Left ventricle myocardium inferior (tissue), 1 donor: ENCODE results near the gene RASGRP4. TPM values are rescaled to one million over a fixed set of nuclear protein-coding genes. Genes with fewer than 3 reads are reported as not detected.
A peak's percentile ranks its signal among the peaks of the same experiment; 100 is the strongest.
"Not testable (repeated sequence)": the region's sequence is repeated elsewhere in the genome, so short reads cannot be mapped to it uniquely, and the experiment has no call there.

Experiments used
- DNase-seq: peaks from one replicate; pipeline ENCODE4 v3.0.0-alpha.2; 2020
- H3K27ac ChIP-seq: fragments of 200-600 bp; replicated peaks from 2 replicates; pipeline ENCODE4 v1.8.0; 2021
- H3K27me3 ChIP-seq: fragments of 200-600 bp; 2 replicates; pipeline ENCODE4 v1.8.0; 2021; ENCODE audit warnings: low read depth
- H3K36me3 ChIP-seq: fragments of 200-600 bp; 2 replicates; pipeline ENCODE4 v1.8.0; 2021
- H3K4me1 ChIP-seq: fragments of 200-600 bp; 2 replicates; pipeline ENCODE4 v1.8.0; 2021
- H3K4me3 ChIP-seq: fragments of 200-600 bp; 2 replicates; pipeline ENCODE4 v1.8.0; 2021; ENCODE audit warnings: mild to moderate bottlenecking, moderate library complexity
- H3K9me3 ChIP-seq: fragments of 200-600 bp; replicated peaks from 2 replicates; pipeline ENCODE4 v1.8.0; 2021
- intact Hi-C: fragments of 100-400 bp; cut with micrococcal nuclease; formaldehyde crosslinking; loops from one replicate; pipeline ENCODE4 v1.11.0; 2022
- total RNA-seq: library from RNA; stranded (reverse); fragmentation: NEBNext Ultra II Directional; extraction: Animal tissue kit (Norgen Biotek cat#: 25700); gene quantifications from one replicate; pipeline ENCODE4 v1.2.1, GENCODE V29; 2021
- TF ChIP-seq, protein P1 (sequence below): fragments of 200-600 bp; IDR thresholded peaks from 2 replicates; pipeline ENCODE4 v1.8.0; 2021; ENCODE audit warnings: antibody characterized with exemption, mild to moderate bottlenecking, borderline replicate concordance
- donor health status: DM: no; HTN: yes; CAD: no; lungs with severe emphysema.

Gene RASGRP4
- total RNA-seq, 1 donor from 2014 or later = 1.5 TPM

DNA sequence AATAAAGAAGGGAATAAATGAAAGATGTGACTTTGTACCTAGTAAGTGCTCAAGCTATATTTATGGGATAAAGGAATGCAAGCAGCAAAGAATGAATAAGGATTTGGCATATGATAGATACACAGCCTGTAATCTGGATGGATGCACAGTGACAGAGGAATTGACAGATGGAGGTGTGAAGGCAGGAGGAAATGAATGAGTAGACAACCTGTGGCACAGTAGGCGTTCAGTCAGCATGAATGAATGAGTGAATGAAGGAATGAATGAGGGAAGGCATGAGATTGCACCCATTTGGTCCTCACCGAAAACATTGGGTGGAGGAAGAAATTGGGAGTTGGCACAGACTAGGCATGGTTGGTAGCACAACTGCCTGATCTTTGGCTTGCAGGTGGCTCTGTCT, 56.4 kb downstream of the RASGRP4 start:
- Histone ChIP-seq H3K9me3 (no peaks in the 10 kb centered on the region), H3K27me3 (peaks cover 7% of the 10 kb centered on the region), H3K4me1 (peaks cover 4% of the 10 kb centered on the region), H3K36me3 (no peaks in the 10 kb centered on the region), H3K27ac (no peak overlapping the region), H3K4me3 (no peak overlapping the region)
- intact Hi-C loops = no loop called here
- DNase-seq = no peak
- TF ChIP-seq, protein P1, sequence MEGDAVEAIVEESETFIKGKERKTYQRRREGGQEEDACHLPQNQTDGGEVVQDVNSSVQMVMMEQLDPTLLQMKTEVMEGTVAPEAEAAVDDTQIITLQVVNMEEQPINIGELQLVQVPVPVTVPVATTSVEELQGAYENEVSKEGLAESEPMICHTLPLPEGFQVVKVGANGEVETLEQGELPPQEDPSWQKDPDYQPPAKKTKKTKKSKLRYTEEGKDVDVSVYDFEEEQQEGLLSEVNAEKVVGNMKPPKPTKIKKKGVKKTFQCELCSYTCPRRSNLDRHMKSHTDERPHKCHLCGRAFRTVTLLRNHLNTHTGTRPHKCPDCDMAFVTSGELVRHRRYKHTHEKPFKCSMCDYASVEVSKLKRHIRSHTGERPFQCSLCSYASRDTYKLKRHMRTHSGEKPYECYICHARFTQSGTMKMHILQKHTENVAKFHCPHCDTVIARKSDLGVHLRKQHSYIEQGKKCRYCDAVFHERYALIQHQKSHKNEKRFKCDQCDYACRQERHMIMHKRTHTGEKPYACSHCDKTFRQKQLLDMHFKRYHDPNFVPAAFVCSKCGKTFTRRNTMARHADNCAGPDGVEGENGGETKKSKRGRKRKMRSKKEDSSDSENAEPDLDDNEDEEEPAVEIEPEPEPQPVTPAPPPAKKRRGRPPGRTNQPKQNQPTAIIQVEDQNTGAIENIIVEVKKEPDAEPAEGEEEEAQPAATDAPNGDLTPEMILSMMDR = no peak

DNA sequence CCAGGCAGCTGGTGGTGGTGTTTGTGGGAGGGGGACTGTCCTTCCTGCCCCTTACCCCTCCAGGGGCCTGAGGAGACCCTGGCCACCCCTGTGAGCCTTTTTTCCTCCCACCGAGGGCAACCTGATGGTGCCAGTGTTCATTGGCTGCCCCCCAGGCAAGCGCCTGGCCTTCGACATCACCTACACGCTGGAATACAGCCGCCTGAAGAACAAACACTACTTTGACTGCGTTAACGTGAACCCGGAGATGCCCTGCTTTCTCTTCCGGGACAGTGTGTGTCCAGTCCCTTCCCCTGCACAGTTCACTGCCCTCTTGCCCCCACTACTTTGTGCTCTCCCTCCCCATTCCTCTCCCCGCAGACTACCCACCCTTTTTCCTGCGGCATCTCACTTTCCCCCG, 59.0 kb downstream of the RASGRP4 start:
- H3K9me3 ChIP-seq = no peaks in the 10 kb centered on the region
- no peak for DNase-seq

DNA sequence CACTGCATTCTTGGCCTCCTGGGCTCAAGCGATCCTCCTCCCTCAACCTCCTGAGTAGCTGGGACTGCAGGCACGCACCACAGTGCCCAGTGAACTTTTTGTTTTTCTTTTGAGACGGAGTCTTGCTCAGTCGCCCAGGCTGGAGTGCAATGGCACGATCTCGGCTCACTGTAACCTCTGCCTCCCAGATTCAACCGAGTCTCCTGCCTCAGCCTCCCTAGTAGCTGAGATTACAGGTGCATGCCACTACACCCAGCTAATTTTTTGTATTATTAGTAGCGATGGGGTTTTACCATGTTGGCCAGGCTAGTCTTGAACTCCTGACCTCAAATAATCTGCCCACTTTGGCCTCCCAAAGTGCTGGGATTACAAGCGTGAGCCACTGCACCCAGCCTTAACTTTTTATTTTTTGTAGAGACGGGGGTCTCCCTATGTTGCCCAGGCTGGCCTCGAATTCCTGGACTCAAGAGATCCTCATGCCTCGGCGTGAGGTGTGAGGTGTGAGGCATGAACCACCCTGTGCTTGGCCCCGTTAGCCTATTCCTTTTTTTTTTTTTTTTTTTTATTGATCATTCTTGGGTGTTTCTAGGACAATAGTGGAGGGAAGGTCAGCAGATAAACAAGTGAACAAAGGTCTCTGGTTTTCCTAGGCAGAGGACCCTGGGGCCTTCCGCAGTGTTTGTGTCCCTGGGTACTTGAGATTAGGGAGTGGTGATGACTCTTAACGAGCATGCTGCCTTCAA, 62.9 kb downstream of the RASGRP4 start:
- peaks cover 20% of the 10 kb centered on the region for H3K4me1 ChIP-seq
- peaks cover 33% of the 10 kb centered on the region for H3K27me3 ChIP-seq
- DNase-seq, intact Hi-C loops, H3K9me3 ChIP-seq, H3K36me3 ChIP-seq, H3K27ac ChIP-seq: not testable (repeated sequence)
- peak overlapping the region; percentile 86 for H3K4me3 ChIP-seq

More for the DNA sequence above, 59.0 kb downstream of the RASGRP4 start:
- peaks cover 10% of the 10 kb centered on the region for H3K4me1 ChIP-seq
- H3K27ac ChIP-seq = no peak overlapping the region
- no peak overlapping the region for H3K4me3 ChIP-seq
- H3K36me3 ChIP-seq = no peaks in the 10 kb centered on the region
- intact Hi-C loops = no loop called here
- TF ChIP-seq, protein P1 = no peak
- peaks cover 7% of the 10 kb centered on the region for H3K27me3 ChIP-seq

DNA sequence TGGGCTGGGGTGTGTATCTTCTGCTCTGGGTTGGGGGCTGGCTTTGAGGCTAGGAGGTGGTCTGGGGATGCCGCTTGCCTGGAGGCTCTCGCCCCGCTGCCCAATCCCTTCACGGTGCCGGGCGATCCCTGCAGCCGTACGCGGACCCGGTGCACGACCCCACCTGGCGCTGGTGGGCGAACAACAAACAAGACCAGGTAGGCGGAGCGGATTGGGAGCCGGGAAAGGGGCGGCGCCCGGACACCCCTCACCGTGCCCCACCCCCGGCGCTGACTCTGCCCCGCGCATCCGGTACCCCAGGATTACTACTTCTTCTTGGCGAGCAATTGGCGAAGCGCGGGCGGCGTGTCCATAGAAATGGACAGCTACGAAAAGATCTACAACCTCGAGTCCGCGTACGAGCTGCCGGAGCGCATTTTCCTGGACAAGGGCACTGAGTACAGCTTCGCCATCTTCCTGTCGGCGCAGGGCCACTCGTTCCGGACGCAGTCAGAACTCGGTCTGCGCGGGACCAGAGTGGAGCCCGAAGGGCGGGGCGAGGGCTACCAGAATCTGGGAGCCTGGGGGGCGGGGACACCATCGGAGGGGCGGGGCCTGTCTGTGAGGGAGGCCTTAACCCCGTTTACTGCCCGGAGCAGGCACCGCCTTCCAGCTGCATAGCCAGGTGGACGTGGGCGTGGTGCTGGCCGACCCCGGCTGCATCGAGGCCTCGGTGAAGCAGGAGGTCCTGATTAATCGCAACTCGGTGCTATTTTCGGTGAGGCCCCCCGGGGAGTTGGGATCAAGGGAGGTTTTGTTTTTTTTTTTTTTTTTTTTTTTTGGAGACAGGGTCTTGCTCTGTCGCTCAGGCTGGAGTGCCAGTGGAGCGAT, 63.7 kb downstream of the RASGRP4 start:
- no peaks in the 10 kb centered on the region for H3K9me3 ChIP-seq
- no peaks in the 10 kb centered on the region for H3K36me3 ChIP-seq
- DNase-seq = peak; percentile 85
- H3K27ac ChIP-seq = peak overlapping the region; percentile 75
- H3K27me3 ChIP-seq = peaks cover 36% of the 10 kb centered on the region
- peaks cover 20% of the 10 kb centered on the region for H3K4me1 ChIP-seq
- H3K4me3 ChIP-seq = peak overlapping the region; percentile 86
- intact Hi-C loops = no loop called here
- TF ChIP-seq, protein P1 = no peak

DNA sequence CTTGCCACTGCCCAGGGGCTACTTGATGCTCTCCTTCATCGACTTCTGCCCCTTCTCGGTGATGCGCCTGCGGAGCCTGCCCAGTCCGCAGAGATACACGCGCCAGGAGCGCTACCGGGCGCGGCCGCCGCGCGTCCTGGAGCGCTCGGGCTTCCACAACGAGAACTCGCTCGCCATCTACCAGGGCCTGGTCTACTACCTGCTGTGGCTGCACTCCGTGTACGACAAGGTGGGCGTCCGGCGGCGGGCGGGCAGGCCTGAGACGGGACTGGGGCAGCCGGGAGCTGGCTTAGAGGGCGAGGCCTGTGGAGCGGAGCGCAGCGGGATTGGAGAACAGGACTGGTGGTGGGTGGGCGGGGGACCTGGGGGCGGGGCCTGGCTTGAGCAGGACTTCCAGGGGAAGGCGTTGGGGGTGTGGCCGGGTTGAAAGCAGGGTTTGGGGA, 64.4 kb downstream of the RASGRP4 start:
- TF ChIP-seq, protein P1 = peak; percentile 34
- Histone ChIP-seq H3K27me3 (peaks cover 43% of the 10 kb centered on the region), H3K4me1 (peaks cover 20% of the 10 kb centered on the region), H3K36me3 (no peaks in the 10 kb centered on the region), H3K4me3 (peak overlapping the region; percentile 86), H3K27ac (peak overlapping the region; percentile 75), H3K9me3 (no peaks in the 10 kb centered on the region)
- peak; percentile 76 for DNase-seq
- intact Hi-C loops = no loop called here
